Ishikawa (cell line): ENCODE data around the gene VMO1.

Experiments
- CEBPB ChIP-seq: IDR thresholded peaks from 2 replicates; pipeline ENCODE4 v1.6.1; 2012
- CREB1 ChIP-seq: IDR thresholded peaks from 2 replicates; pipeline ENCODE4 v1.6.1; 2012; ENCODE audit warnings: low read depth
- EGR1 ChIP-seq: IDR thresholded peaks from 2 replicates; pipeline ENCODE4 v1.6.1; 2012
- EP300 ChIP-seq: IDR thresholded peaks from 2 replicates; pipeline ENCODE4 v1.6.1; 2012; ENCODE audit warnings: borderline replicate concordance
- NFIC ChIP-seq: IDR thresholded peaks from 2 replicates; pipeline ENCODE4 v1.6.1; 2012
- RAD21 ChIP-seq: IDR thresholded peaks from 2 replicates; pipeline ENCODE4 v1.6.1; 2012; ENCODE audit warnings: low read depth
- TAF1 ChIP-seq: IDR thresholded peaks from 2 replicates; pipeline ENCODE4 v1.6.1; 2012; ENCODE audit warnings: low read depth, mild to moderate bottlenecking
- TCF12 ChIP-seq: IDR thresholded peaks from 2 replicates; pipeline ENCODE4 v1.6.1; 2012; ENCODE audit warnings: low read depth
- YY1 ChIP-seq: IDR thresholded peaks from 2 replicates; pipeline ENCODE4 v1.6.1; 2012; ENCODE audit warnings: low read depth
- TF ChIP-seq, protein P1 (sequence below): IDR thresholded peaks from 2 replicates; pipeline ENCODE4 v1.6.1; 2012
- TF ChIP-seq, protein P2 (sequence below): IDR thresholded peaks from 2 replicates; pipeline ENCODE4 v1.6.1; 2012
- TF ChIP-seq, protein P3 (sequence below): IDR thresholded peaks from 2 replicates; pipeline ENCODE4 v1.6.1; 2012; ENCODE audit warnings: low read depth, mild to moderate bottlenecking

DNA sequence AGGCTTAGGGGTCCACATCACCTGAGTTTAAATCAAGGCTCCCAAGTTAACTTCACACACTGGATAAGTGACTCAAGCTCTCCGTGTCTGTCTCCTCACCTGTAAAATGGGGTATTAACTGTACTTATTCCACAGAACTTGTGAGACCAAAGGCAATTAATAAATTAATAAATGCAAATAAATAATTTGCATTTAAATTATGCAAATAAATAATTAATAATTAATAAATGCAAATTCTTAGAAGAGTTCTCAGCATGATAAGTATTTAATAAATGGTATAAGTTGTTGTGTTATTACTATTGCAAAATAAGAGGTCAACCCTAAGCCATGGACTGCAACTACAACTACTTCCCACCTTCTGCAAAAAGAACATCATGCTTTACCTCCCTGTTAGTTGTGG, 32.8 kb downstream of the VMO1 start:
- TF ChIP-seq RAD21 (no peak), EP300 (no peak), TAF1 (no peak), YY1 (no peak), CEBPB (no peak), NFIC (no peak), CREB1 (no peak), TCF12 (no peak), EGR1 (no peak)
- TF ChIP-seq, protein P1, sequence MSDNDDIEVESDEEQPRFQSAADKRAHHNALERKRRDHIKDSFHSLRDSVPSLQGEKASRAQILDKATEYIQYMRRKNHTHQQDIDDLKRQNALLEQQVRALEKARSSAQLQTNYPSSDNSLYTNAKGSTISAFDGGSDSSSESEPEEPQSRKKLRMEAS, result no peak
- TF ChIP-seq, protein P2, sequence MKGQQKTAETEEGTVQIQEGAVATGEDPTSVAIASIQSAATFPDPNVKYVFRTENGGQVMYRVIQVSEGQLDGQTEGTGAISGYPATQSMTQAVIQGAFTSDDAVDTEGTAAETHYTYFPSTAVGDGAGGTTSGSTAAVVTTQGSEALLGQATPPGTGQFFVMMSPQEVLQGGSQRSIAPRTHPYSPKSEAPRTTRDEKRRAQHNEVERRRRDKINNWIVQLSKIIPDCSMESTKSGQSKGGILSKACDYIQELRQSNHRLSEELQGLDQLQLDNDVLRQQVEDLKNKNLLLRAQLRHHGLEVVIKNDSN, result no peak
- TF ChIP-seq, protein P3, sequence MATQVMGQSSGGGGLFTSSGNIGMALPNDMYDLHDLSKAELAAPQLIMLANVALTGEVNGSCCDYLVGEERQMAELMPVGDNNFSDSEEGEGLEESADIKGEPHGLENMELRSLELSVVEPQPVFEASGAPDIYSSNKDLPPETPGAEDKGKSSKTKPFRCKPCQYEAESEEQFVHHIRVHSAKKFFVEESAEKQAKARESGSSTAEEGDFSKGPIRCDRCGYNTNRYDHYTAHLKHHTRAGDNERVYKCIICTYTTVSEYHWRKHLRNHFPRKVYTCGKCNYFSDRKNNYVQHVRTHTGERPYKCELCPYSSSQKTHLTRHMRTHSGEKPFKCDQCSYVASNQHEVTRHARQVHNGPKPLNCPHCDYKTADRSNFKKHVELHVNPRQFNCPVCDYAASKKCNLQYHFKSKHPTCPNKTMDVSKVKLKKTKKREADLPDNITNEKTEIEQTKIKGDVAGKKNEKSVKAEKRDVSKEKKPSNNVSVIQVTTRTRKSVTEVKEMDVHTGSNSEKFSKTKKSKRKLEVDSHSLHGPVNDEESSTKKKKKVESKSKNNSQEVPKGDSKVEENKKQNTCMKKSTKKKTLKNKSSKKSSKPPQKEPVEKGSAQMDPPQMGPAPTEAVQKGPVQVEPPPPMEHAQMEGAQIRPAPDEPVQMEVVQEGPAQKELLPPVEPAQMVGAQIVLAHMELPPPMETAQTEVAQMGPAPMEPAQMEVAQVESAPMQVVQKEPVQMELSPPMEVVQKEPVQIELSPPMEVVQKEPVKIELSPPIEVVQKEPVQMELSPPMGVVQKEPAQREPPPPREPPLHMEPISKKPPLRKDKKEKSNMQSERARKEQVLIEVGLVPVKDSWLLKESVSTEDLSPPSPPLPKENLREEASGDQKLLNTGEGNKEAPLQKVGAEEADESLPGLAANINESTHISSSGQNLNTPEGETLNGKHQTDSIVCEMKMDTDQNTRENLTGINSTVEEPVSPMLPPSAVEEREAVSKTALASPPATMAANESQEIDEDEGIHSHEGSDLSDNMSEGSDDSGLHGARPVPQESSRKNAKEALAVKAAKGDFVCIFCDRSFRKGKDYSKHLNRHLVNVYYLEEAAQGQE, result no peak
